IMR-90 (cell line): Measurements from ENCODE around the gene ARHGAP5. TPM values are rescaled to one million over a fixed set of nuclear protein-coding genes. Genes with fewer than 3 reads are reported as not detected.

Experiments used
- ATAC-seq: fragments of 200-7000 bp; cut with Tn5 transposase; 2 replicates; pipeline ENCODE4 v1.9.1; 2020; ENCODE audit warnings: low read depth, mild to moderate bottlenecking, moderate library complexity
- BruUV-seq: library from RNA; stranded (reverse); fragments of 400-500 nt; replicated peaks from 2 replicates; lab custom pipeline; 2021; lab: Mats Ljungman, UMichigan
- CTCF ChIA-PET: fragments of 300-600 bp; formaldehyde crosslinking; extraction: SDS; loops from one replicate; lab custom pipeline; 2021; ENCODE audit warnings: antibody characterized with exemption; lab: Yijun Ruan, JAX
- POLR2A ChIA-PET: fragments of 300-600 bp; sonication (Branson Sonifier 250); formaldehyde crosslinking; loops from one replicate; lab custom pipeline; 2022; ENCODE audit warnings: antibody characterized with exemption; ENCODE audit not compliant: unreplicated experiment; lab: Charles Lee
- DNase-seq: peaks from one replicate; pipeline ENCODE4 v3.0.0; 2013
- H2AFZ ChIP-seq: replicated peaks from 2 replicates; pipeline ENCODE3; 2013; ENCODE audit warnings: low read length, mild to moderate bottlenecking; ENCODE audit not compliant: poor library complexity
- H2AK5ac ChIP-seq: 2 replicates; pipeline ENCODE4 v1.6.1; 2013; ENCODE audit warnings: low read depth, low read length, inconsistent platforms
- H2AK9ac ChIP-seq: replicated peaks from 2 replicates; pipeline ENCODE3; 2013; ENCODE audit warnings: mild to moderate bottlenecking, low read depth, low read length, moderate library complexity; ENCODE audit not compliant: poor library complexity
- H2BK120ac ChIP-seq: 2 replicates; pipeline ENCODE4 v1.6.1; 2013; ENCODE audit warnings: low read depth, low read length, inconsistent platforms
- H2BK15ac ChIP-seq: 3 replicates; pipeline ENCODE4 v1.6.1; 2013; ENCODE audit warnings: low read depth, low read length, inconsistent platforms
- H2BK20ac ChIP-seq: 2 replicates; pipeline ENCODE4 v1.6.1; 2013; ENCODE audit warnings: low read depth, mild to moderate bottlenecking, inconsistent platforms, low read length, moderate library complexity
- H2BK5ac ChIP-seq: 2 replicates; pipeline ENCODE4 v1.6.1; 2013; ENCODE audit warnings: mild to moderate bottlenecking, low read depth, low read length, inconsistent platforms; ENCODE audit not compliant: poor library complexity, severe bottlenecking
- H3K14ac ChIP-seq: replicated peaks from 2 replicates; pipeline ENCODE4 v1.6.1; 2013; ENCODE audit warnings: low read depth, low read length, inconsistent platforms
- H3K18ac ChIP-seq: 2 replicates; pipeline ENCODE4 v1.6.1; 2013; ENCODE audit warnings: low read depth, low read length, control low read depth
- H3K23ac ChIP-seq: 2 replicates; pipeline ENCODE4 v1.6.1; 2013; ENCODE audit warnings: low read depth, low read length, inconsistent platforms
- H3K27ac ChIP-seq: 2 replicates; pipeline ENCODE4 v1.5.1; 2013; ENCODE audit warnings: mild to moderate bottlenecking, control low read depth, low read length; ENCODE audit not compliant: insufficient read depth
- H3K27me3 ChIP-seq: 2 replicates; pipeline ENCODE4 v1.6.1; 2013; ENCODE audit warnings: low read length; ENCODE audit not compliant: control insufficient read depth, insufficient read depth
- H3K36me3 ChIP-seq: 2 replicates; pipeline ENCODE4 v1.6.1; 2013; ENCODE audit warnings: low read length, mixed read lengths; ENCODE audit not compliant: control insufficient read depth, insufficient read depth
- H3K4ac ChIP-seq: 2 replicates; pipeline ENCODE4 v1.6.1; 2013; ENCODE audit warnings: low read depth, low read length, inconsistent platforms
- H3K4me1 ChIP-seq: 2 replicates; pipeline ENCODE4 v1.6.1; 2013; ENCODE audit warnings: low read length, mixed read lengths; ENCODE audit not compliant: control insufficient read depth, insufficient read depth
- H3K4me2 ChIP-seq: 2 replicates; pipeline ENCODE4 v1.6.1; 2013; ENCODE audit warnings: low read depth, mild to moderate bottlenecking, control low read depth, low read length, moderate library complexity
- H3K4me3 ChIP-seq: 2 replicates; pipeline ENCODE4 v1.5.1; 2013; ENCODE audit warnings: low read depth, mild to moderate bottlenecking, control low read depth, low read length, moderate library complexity; ENCODE audit not compliant: insufficient read depth
- H3K56ac ChIP-seq: 2 replicates; pipeline ENCODE4 v1.6.1; 2013; ENCODE audit warnings: low read length, inconsistent platforms; ENCODE audit not compliant: insufficient read depth; ENCODE audit errors: extremely low read depth
- H3K79me1 ChIP-seq, 2 experiments: 2 replicates each; pipeline ENCODE4 v1.6.1; 2013; ENCODE audit warnings: low read length in 2 of 2, inconsistent platforms in 1 of 2, low read depth in 1 of 2
- H3K9ac ChIP-seq: 2 replicates; pipeline ENCODE4 v1.6.1; 2013; ENCODE audit warnings: low read depth, low read length, control low read depth
- H3K9me1 ChIP-seq: 2 replicates; pipeline ENCODE4 v1.6.1; 2013; ENCODE audit warnings: low read length, inconsistent platforms; ENCODE audit not compliant: insufficient read depth
- H3K9me3 ChIP-seq: 2 replicates; pipeline ENCODE4 v1.6.1; 2013; ENCODE audit warnings: low read length; ENCODE audit not compliant: control insufficient read depth, insufficient read depth
- H4K20me1 ChIP-seq: 2 replicates; pipeline ENCODE4 v1.6.1; 2013; ENCODE audit warnings: low read length, inconsistent platforms; ENCODE audit not compliant: insufficient read depth
- H4K5ac ChIP-seq: 2 replicates; pipeline ENCODE4 v1.6.1; 2013; ENCODE audit warnings: mild to moderate bottlenecking, low read depth, low read length, control low read depth
- H4K8ac ChIP-seq, 2 experiments: 2 replicates each; pipeline ENCODE4 v1.6.1; 2013; ENCODE audit warnings: low read depth in 2 of 2, low read length in 2 of 2, control low read depth in 1 of 2, inconsistent platforms in 1 of 2
- H4K91ac ChIP-seq: 2 replicates; pipeline ENCODE4 v1.6.1; 2013; ENCODE audit warnings: low read depth, low read length, inconsistent platforms; ENCODE audit not compliant: insufficient read depth
- BHLHE40 ChIP-seq: fragments of 150-350 bp; IDR thresholded peaks from 2 replicates; pipeline ENCODE4 v1.6.1; 2016; ENCODE audit warnings: mild to moderate bottlenecking, low read depth, low read length
- CEBPB ChIP-seq: IDR thresholded peaks from 2 replicates; pipeline ENCODE4 v1.6.1; 2012; ENCODE audit warnings: low read depth, low read length, improper control_type of control experiment
- CHD1 ChIP-seq: IDR thresholded peaks from 2 replicates; pipeline ENCODE4 v1.6.1; 2012; ENCODE audit warnings: low read depth, low read length, improper control_type of control experiment
- CTCF ChIP-seq: conservative IDR thresholded peaks from 2 replicates; pipeline ENCODE4 v1.5.1; 2012; ENCODE audit warnings: mild to moderate bottlenecking, low read depth, low read length, improper control_type of control experiment
- ELK1 ChIP-seq: fragments of 150-350 bp; IDR thresholded peaks from 2 replicates; pipeline ENCODE4 v1.6.1; 2016; ENCODE audit warnings: low read depth, mild to moderate bottlenecking, low read length, moderate library complexity, borderline replicate concordance
- FOS ChIP-seq: fragments of 150-350 bp; IDR thresholded peaks from 2 replicates; pipeline ENCODE4 v1.6.1; 2016; ENCODE audit warnings: low read depth, low read length
- MAFK ChIP-seq: IDR thresholded peaks from 2 replicates; pipeline ENCODE4 v1.6.1; 2012; ENCODE audit warnings: low read depth, low read length, improper control_type of control experiment
- MAZ ChIP-seq: IDR thresholded peaks from 2 replicates; pipeline ENCODE4 v1.6.1; 2012; ENCODE audit warnings: low read depth, mild to moderate bottlenecking, low read length, improper control_type of control experiment, moderate library complexity, borderline replicate concordance
- MXI1 ChIP-seq: IDR thresholded peaks from 2 replicates; pipeline ENCODE4 v1.6.1; 2012; ENCODE audit warnings: low read depth, mild to moderate bottlenecking, low read length, moderate library complexity, borderline replicate concordance
- NFE2L2 ChIP-seq: fragments of 150-350 bp; IDR thresholded peaks from 2 replicates; pipeline ENCODE4 v1.6.1; 2016; ENCODE audit warnings: low read depth, mild to moderate bottlenecking, low read length
- POLR2A ChIP-seq: IDR thresholded peaks from 2 replicates; pipeline ENCODE4 v1.6.1; 2012; ENCODE audit warnings: mild to moderate bottlenecking, low read depth, low read length
- RAD21 ChIP-seq: IDR thresholded peaks from 2 replicates; pipeline ENCODE4 v1.6.1; 2012; ENCODE audit warnings: low read length, improper control_type of control experiment
- RCOR1 ChIP-seq: IDR thresholded peaks from 2 replicates; pipeline ENCODE4 v1.6.1; 2012; ENCODE audit warnings: mild to moderate bottlenecking, low read length, improper control_type of control experiment; ENCODE audit not compliant: insufficient replicate concordance
- RFX5 ChIP-seq: IDR thresholded peaks from 2 replicates; pipeline ENCODE4 v1.8.0; 2012; ENCODE audit warnings: low read depth, mild to moderate bottlenecking, low read length, moderate library complexity
- SMC3 ChIP-seq: fragments of 150-350 bp; IDR thresholded peaks from 2 replicates; pipeline ENCODE4 v1.6.1; 2016; ENCODE audit warnings: low read depth, mild to moderate bottlenecking, antibody characterized with exemption, low read length, moderate library complexity
- USF2 ChIP-seq: fragments of 150-350 bp; IDR thresholded peaks from 2 replicates; pipeline ENCODE4 v1.6.1; 2017; ENCODE audit warnings: mild to moderate bottlenecking, antibody characterized with exemption, low read length, low read depth
- WGBS, 2 experiments: methylation state at CpG; one replicate each; pipeline versions ENCODE4 v1.1.5 to v1.1.7; 2013; ENCODE audit warnings: missing lambda C conversion rate in 2 of 2; ENCODE audit not compliant: insufficient read length in 1 of 2; ENCODE audit errors: extremely low coverage in 2 of 2; 5-methylcytosine and 5-hydroxymethylcytosine counted together
- dilution Hi-C: fragments of 300-500 bp; cut with HindIII; formaldehyde crosslinking; loops from one replicate; pipeline ENCODE4 v1.14.3; 2018; ENCODE audit warnings: low sequenced_read_pairs; ENCODE audit not compliant: unreplicated experiment
- in situ Hi-C: fragments of 300-500 bp; cut with MboI; formaldehyde crosslinking; loops from 3 replicates; pipeline ENCODE4 v1.14.3; 2019; ENCODE audit warnings: low sequenced_read_pairs, inconsistent platforms, mixed read lengths
- intact Hi-C: fragments of 100-400 bp; cut with micrococcal nuclease; formaldehyde crosslinking; loops from 2 replicates; pipeline ENCODE4 v1.10.0; 2022
- polyA plus RNA-seq, 3 experiments: library from polyadenylated mRNA; depleted of rRNA; stranded (reverse); fragments of >200 nt; gene quantifications; 2 replicates each; pipeline ENCODE4 v1.2.3, GENCODE V29; 2012; ENCODE audit warnings: low replicate concordance in 1 of 3
- total RNA-seq: library from RNA; depleted of rRNA; stranded (reverse); fragments of >200 nt; gene quantifications from 2 replicates; pipeline ENCODE4 v1.2.3, GENCODE V29; 2012

Gene ARHGAP5
- total and polyA plus RNA-seq, 2 of the 4 experiments (the other 2 are of a cell fraction), result 7.4 to 45.3 TPM

GRCh38 chr14:32028599-32028998 lies 48.5 kb upstream of the ARHGAP5 start:
- Histone ChIP-seq H3K79me1 (no peaks in the 10 kb centered on the region), H3K18ac (no peak overlapping the region), H2AK9ac (no peak overlapping the region), H3K9me1 (no peaks in the 10 kb centered on the region), H3K9ac (no peak overlapping the region), H3K27ac (no peak overlapping the region), H2BK120ac (no peak overlapping the region), H2AFZ (no peak overlapping the region), H3K23ac (no peak overlapping the region), H4K5ac (no peak overlapping the region), H4K8ac (no peak overlapping the region), H3K4me3 (no peak overlapping the region), H2BK5ac (no peak overlapping the region), H4K20me1 (no peaks in the 10 kb centered on the region), H3K4ac (no peak overlapping the region), H3K56ac (no peak overlapping the region), H3K4me2 (no peak overlapping the region), H3K36me3 (no peaks in the 10 kb centered on the region), H3K9me3 (no peaks in the 10 kb centered on the region), H2AK5ac (no peak overlapping the region), H3K14ac (no peak overlapping the region), H2BK20ac (no peak overlapping the region), H4K91ac (no peak overlapping the region), H3K4me1 (no peaks in the 10 kb centered on the region; the same call in 1 of the 2 replicates), H2BK15ac (no peak overlapping the region), H3K27me3 (no peaks in the 10 kb centered on the region; the same call in 1 of the 2 replicates)
- no CpG with 5 or more reads among the region's 2 CpGs for WGBS, 2 experiments
- CTCF ChIA-PET, result no interaction called here
- TF ChIP-seq RAD21 (no peak), CHD1 (no peak), MAZ (no peak), CTCF (no peak), POLR2A (no peak), NFE2L2 (no peak), CEBPB (no peak), USF2 (no peak), FOS (no peak), BHLHE40 (no peak), MXI1 (no peak), RFX5 (no peak), ELK1 (no peak), RCOR1 (no peak), SMC3 (no peak), MAFK (no peak)
- DNase-seq (no peak), ATAC-seq (no peak)
- no TSS peak for BruUV-seq
- dilution Hi-C loops, result no loop called here
- intact Hi-C loops, result no loop called here
- POLR2A ChIA-PET, result no interaction called here
- in situ Hi-C loops, result no loop called here
